Measurements from ENCODE around the gene LRRN3.

LRRN3 gene

GRCh38 chr7:111174510-111174909 is 83.6 kb downstream of the LRRN3 start:
- no peak for TF ChIP-seq CTCF (IDR thresholded peaks at IDR 0.05; ENCODE audit: low read depth, low read length)
- no peak overlapping the region for H3K4me3 ChIP-seq (ENCODE audit: low read depth, low read length)
